Thoracic aorta (tissue), 2 donors: ENCODE data around the gene CHST11. TPM values are rescaled to one million over a fixed set of nuclear protein-coding genes. Genes with fewer than 3 reads are reported as not detected.

Experiments used
- ATAC-seq: fragments of 150-250 bp; one replicate; pipeline ENCODE4 v1.8.0; 2017; ENCODE audit warnings: low read depth; ENCODE audit not compliant: insufficient number of reproducible peaks, low FRiP score
- DNase-seq: peaks from one replicate; pipeline ENCODE4 v3.0.0-alpha.2; 2020; ENCODE audit warnings: low spot score
- H3K27ac ChIP-seq, 2 donors: fragments of 200-600 bp; sonication (generic); 1 replicate in 1 of 2; 2 replicates in 1 of 2; pipeline ENCODE4 v1.5.1; 2016; ENCODE audit warnings: mild to moderate bottlenecking in 2 of 2, moderate library complexity in 2 of 2
- H3K27me3 ChIP-seq: fragments of 200-600 bp; sonication (generic); replicated peaks from 2 replicates; pipeline ENCODE4 v1.6.0; 2016; ENCODE audit warnings: mild to moderate bottlenecking; ENCODE audit not compliant: insufficient read depth
- H3K36me3 ChIP-seq: fragments of 200-600 bp; sonication (generic); one replicate; pipeline ENCODE4 v1.5.1; 2016
- H3K4me1 ChIP-seq, 2 donors: fragments of 200-600 bp; sonication (generic); 1 replicate in 1 of 2; 2 replicates in 1 of 2; pipeline versions ENCODE4 v1.5.1 to v1.6.0; 2016; ENCODE audit warnings: low read depth in 2 of 2, mild to moderate bottlenecking in 1 of 2; ENCODE audit not compliant: control insufficient read depth in 1 of 2
- H3K4me3 ChIP-seq: fragments of 200-600 bp; sonication (generic); 2 replicates; pipeline ENCODE4 v1.5.1; 2016; ENCODE audit warnings: mild to moderate bottlenecking
- H3K9me3 ChIP-seq: fragments of 200-600 bp; sonication (generic); 2 replicates; pipeline ENCODE4 v1.5.1; 2016
- CTCF ChIP-seq: fragments of 200-600 bp; sonication (generic); IDR thresholded peaks from one replicate; pipeline ENCODE4 v1.5.1; 2019; ENCODE audit warnings: antibody characterized with exemption
- total RNA-seq, 2 donors: library from RNA; depleted of rRNA; stranded (reverse); fragments of >200 nt; gene quantifications; one replicate each; pipeline versions ENCODE4 v1.1.0 to v1.2.3, GENCODE V29; 2016

Gene CHST11
- total RNA-seq, 2 donors from 2014 or later = 41.9 to 79.3 TPM

- no peaks in the 10 kb centered on the region for H3K9me3 ChIP-seq
- TF ChIP-seq CTCF = no peak
- H3K4me1 ChIP-seq = peaks cover 6 to 31% of the 10 kb centered on the region in 2 donors
- H3K27me3 ChIP-seq = no peaks in the 10 kb centered on the region
- H3K27ac ChIP-seq = no peak overlapping the region
- H3K36me3 ChIP-seq = no peaks in the 10 kb centered on the region
- no peak overlapping the region for H3K4me3 ChIP-seq
- DNase-seq (no peak), ATAC-seq (no peak)
These were observed 176.0 kb downstream of the CHST11 start for GRCh38 chr12:104632724-104633201.

GRCh38 chr12:104634044-104634443 lies 177.3 kb downstream of the CHST11 start:
- Histone ChIP-seq H3K4me3 (no peak overlapping the region), H3K36me3 (no peaks in the 10 kb centered on the region), H3K27ac (no peak overlapping the region), H3K4me1 (peaks cover 11 to 31% of the 10 kb centered on the region in 2 donors), H3K9me3 (no peaks in the 10 kb centered on the region), H3K27me3 (no peaks in the 10 kb centered on the region)
- DNase-seq (no peak), ATAC-seq (no peak)
- TF ChIP-seq CTCF = no peak

- Histone ChIP-seq H3K4me1 (peaks cover 11 to 28% of the 10 kb centered on the region in 2 donors), H3K9me3 (no peaks in the 10 kb centered on the region), H3K27me3 (no peaks in the 10 kb centered on the region), H3K36me3 (no peaks in the 10 kb centered on the region), H3K27ac (no peak overlapping the region), H3K4me3 (no peak overlapping the region)
- TF ChIP-seq CTCF = no peak
- ATAC-seq = no peak
- no peak for DNase-seq
These were observed 178.1 kb downstream of the CHST11 start for GRCh38 chr12:104634852-104635251.

GRCh38 chr12:104635607-104636343 lies 179.0 kb downstream of the CHST11 start:
- no peak for DNase-seq
- no peak for TF ChIP-seq CTCF

GRCh38 chr12:104636496-104636895 lies 179.7 kb downstream of the CHST11 start:
- Histone ChIP-seq H3K27ac (no peak overlapping the region), H3K9me3 (no peaks in the 10 kb centered on the region), H3K27me3 (no peaks in the 10 kb centered on the region), H3K4me1 (peaks cover 11 to 25% of the 10 kb centered on the region in 2 donors), H3K36me3 (no peaks in the 10 kb centered on the region), H3K4me3 (no peak overlapping the region)
- ATAC-seq = no peak
- DNase-seq = no peak
- no peak for TF ChIP-seq CTCF

More at GRCh38 chr12:104635607-104636343, 179.0 kb downstream of the CHST11 start:
- ATAC-seq = no peak
- Histone ChIP-seq H3K9me3 (no peaks in the 10 kb centered on the region), H3K36me3 (no peaks in the 10 kb centered on the region), H3K4me1 (peaks cover 11 to 28% of the 10 kb centered on the region in 2 donors), H3K27me3 (no peaks in the 10 kb centered on the region), H3K27ac (no peak overlapping the region), H3K4me3 (no peak overlapping the region)
